ENCODE measurements around the gene PRRG1.
"Not testable (repeated sequence)": the region's sequence is repeated elsewhere in the genome, so short reads cannot be mapped to it uniquely, and the experiment has no call there.

The PRRG1 gene

DNA sequence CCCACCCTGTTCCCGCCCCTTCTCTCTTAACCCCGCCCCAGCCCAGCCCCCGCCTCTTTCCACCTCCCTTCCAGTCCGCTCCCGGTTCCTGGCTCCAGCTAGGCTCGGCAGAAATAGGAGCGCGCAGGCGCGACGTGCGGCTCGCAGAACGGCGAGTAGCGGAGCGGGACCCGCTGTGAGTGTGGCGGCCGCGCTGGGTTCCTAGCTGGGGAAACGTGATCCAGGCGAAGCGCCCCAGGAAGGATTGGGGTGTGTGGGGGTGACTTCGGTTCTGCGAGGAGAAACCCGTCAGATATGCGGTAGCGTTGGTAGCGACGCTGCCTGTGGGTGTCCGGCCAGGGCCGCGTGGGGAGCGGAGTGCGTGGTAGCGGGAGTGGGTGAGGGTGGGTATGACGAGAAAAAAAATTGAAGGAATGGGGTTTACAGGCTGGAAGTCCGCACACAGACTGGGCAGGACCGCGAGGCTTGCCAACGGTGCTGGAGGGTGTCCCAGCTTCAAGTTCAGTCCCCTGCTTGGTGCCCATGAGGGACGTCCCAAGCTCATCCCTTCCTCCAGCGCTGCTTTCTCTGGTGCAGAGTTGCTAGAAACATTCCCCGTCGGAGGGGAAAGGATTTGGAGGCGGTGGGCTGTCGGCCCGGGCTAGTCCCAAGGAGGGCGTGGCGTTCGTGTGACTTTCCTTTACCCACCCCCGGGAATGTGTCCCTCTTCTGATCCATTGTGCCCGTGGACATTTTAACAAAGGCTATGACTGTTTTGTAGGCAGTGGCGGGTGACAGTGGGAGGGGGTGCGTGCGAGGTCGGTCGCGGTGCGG is at the start of gene PRRG1:
TSS of gene PRRG1 (plus strand) at position 144 of the 813 bp plus-strand sequence. CDS start 56,886 bp downstream, outside the sequence.
- peak within 1 kb of the TSS; percentile 19 for H3K4me3 Mint-ChIP-seq
- peaks cover 1% of the 10 kb centered on the region for H3K36me3 Mint-ChIP-seq (ENCODE audit: insufficient read depth)
- no peak within 1 kb of the TSS for H3K27ac Mint-ChIP-seq (ENCODE audit: low read depth)
- peaks cover 8% of the 10 kb centered on the region for H3K9me3 Mint-ChIP-seq
- no peak for ATAC-seq (replicated peaks; ENCODE audit: extremely low read depth, poor library complexity, severe bottlenecking)
- peaks cover 32% of the 10 kb centered on the region for H3K27me3 Mint-ChIP-seq
- no peak for DNase-seq (ENCODE audit: low spot score in 2 of 2)
- no peaks in the 10 kb centered on the region for H3K4me1 Mint-ChIP-seq

- H3K36me3 Mint-ChIP-seq (ENCODE audit: insufficient read depth): no peaks in the 10 kb centered on the region
- H3K4me1 Mint-ChIP-seq: no peaks in the 10 kb centered on the region
- H3K27ac Mint-ChIP-seq (ENCODE audit: low read depth): no peak overlapping the region
- H3K27me3 Mint-ChIP-seq: no peaks in the 10 kb centered on the region
- DNase-seq (ENCODE audit: low spot score in 2 of 2) (no peak), ATAC-seq (replicated peaks; ENCODE audit: extremely low read depth, poor library complexity, severe bottlenecking) (no peak)
- H3K9me3 Mint-ChIP-seq: peaks cover 12% of the 10 kb centered on the region
- H3K4me3 Mint-ChIP-seq: no peak overlapping the region
These were observed 46.6 kb upstream of the PRRG1 start for GRCh38 chrX:37302569-37302968.

- H3K27ac Mint-ChIP-seq (ENCODE audit: low read depth); H3K4me1 Mint-ChIP-seq; H3K27me3 Mint-ChIP-seq; H3K4me3 Mint-ChIP-seq; DNase-seq (ENCODE audit: low spot score in 2 of 2); ATAC-seq (replicated peaks; ENCODE audit: extremely low read depth, poor library complexity, severe bottlenecking); H3K9me3 Mint-ChIP-seq; H3K36me3 Mint-ChIP-seq (ENCODE audit: insufficient read depth): not testable (repeated sequence)
These were observed 43.9 kb upstream of the PRRG1 start for GRCh38 chrX:37305238-37305637.

GRCh38 chrX:37314531-37314930 is 34.6 kb upstream of the PRRG1 start:
- H3K4me1 Mint-ChIP-seq: no peaks in the 10 kb centered on the region
- H3K9me3 Mint-ChIP-seq: no peaks in the 10 kb centered on the region
- H3K36me3 Mint-ChIP-seq (ENCODE audit: insufficient read depth): no peaks in the 10 kb centered on the region
- H3K4me3 Mint-ChIP-seq: no peak overlapping the region
- H3K27ac Mint-ChIP-seq (ENCODE audit: low read depth): no peak overlapping the region
- H3K27me3 Mint-ChIP-seq: no peaks in the 10 kb centered on the region
- ATAC-seq (replicated peaks; ENCODE audit: extremely low read depth, poor library complexity, severe bottlenecking) (no peak), DNase-seq (ENCODE audit: low spot score in 2 of 2) (no peak)

- ATAC-seq (replicated peaks; ENCODE audit: extremely low read depth, poor library complexity, severe bottlenecking) (no peak), DNase-seq (ENCODE audit: low spot score in 2 of 2) (no peak)
- Mint-ChIP-seq H3K4me1 (no peaks in the 10 kb centered on the region), H3K9me3 (no peaks in the 10 kb centered on the region), H3K27ac (ENCODE audit: low read depth) (no peak overlapping the region), H3K36me3 (ENCODE audit: insufficient read depth) (no peaks in the 10 kb centered on the region), H3K27me3 (no peaks in the 10 kb centered on the region), H3K4me3 (no peak overlapping the region)
These were observed 33.5 kb upstream of the PRRG1 start for GRCh38 chrX:37315511-37316248.

- Mint-ChIP-seq H3K4me3 (no peak overlapping the region), H3K4me1 (no peaks in the 10 kb centered on the region), H3K36me3 (ENCODE audit: insufficient read depth) (no peaks in the 10 kb centered on the region), H3K9me3 (no peaks in the 10 kb centered on the region), H3K27me3 (no peaks in the 10 kb centered on the region), H3K27ac (ENCODE audit: low read depth) (no peak overlapping the region)
- no peak for ATAC-seq (replicated peaks; ENCODE audit: extremely low read depth, poor library complexity, severe bottlenecking)
- no peak for DNase-seq (ENCODE audit: low spot score in 2 of 2)
These were observed 28.5 kb upstream of the PRRG1 start for GRCh38 chrX:37320541-37321203.

DNA sequence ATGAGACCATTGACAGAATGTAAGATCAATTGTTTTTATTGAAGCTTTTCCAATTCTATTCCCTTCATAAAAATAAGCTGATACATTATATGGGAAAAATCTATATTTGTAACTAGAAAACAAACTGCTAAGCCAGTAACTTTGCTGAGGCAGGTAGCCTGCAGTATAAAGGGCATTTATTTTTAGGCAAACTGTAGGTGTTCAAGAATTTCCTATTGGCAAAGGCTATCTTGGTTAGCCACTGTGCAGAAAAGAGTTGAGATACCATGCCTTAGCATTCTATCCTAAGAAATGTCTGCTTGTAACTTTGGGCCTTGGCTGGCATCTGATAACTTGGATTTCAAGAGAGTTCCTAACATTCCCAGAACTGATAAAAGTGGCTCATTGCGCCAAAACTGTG is 18.5 kb upstream of the PRRG1 start:
- H3K27ac Mint-ChIP-seq (ENCODE audit: low read depth): no peak overlapping the region
- H3K27me3 Mint-ChIP-seq: no peaks in the 10 kb centered on the region
- H3K36me3 Mint-ChIP-seq (ENCODE audit: insufficient read depth): no peaks in the 10 kb centered on the region
- ATAC-seq (replicated peaks; ENCODE audit: extremely low read depth, poor library complexity, severe bottlenecking) (no peak), DNase-seq (ENCODE audit: low spot score in 2 of 2) (no peak)
- no peak overlapping the region for H3K4me3 Mint-ChIP-seq
- H3K4me1 Mint-ChIP-seq: no peaks in the 10 kb centered on the region
- no peaks in the 10 kb centered on the region for H3K9me3 Mint-ChIP-seq

GRCh38 chrX:37331546-37331945 is 17.6 kb upstream of the PRRG1 start:
- Mint-ChIP-seq H3K4me1 (no peaks in the 10 kb centered on the region), H3K9me3 (no peaks in the 10 kb centered on the region)
- ATAC-seq (replicated peaks; ENCODE audit: extremely low read depth, poor library complexity, severe bottlenecking): no peak

GRCh38 chrX:37332055-37332454 is 17.1 kb upstream of the PRRG1 start:
- no peak for DNase-seq (ENCODE audit: low spot score in 2 of 2)
- Mint-ChIP-seq H3K4me1 (no peaks in the 10 kb centered on the region), H3K4me3 (no peak overlapping the region), H3K9me3 (no peaks in the 10 kb centered on the region), H3K27me3 (no peaks in the 10 kb centered on the region), H3K27ac (ENCODE audit: low read depth) (no peak overlapping the region), H3K36me3 (ENCODE audit: insufficient read depth) (no peaks in the 10 kb centered on the region)
- no peak for ATAC-seq (replicated peaks; ENCODE audit: extremely low read depth, poor library complexity, severe bottlenecking)

More at GRCh38 chrX:37331546-37331945, 17.6 kb upstream of the PRRG1 start:
- no peak overlapping the region for H3K27ac Mint-ChIP-seq (ENCODE audit: low read depth)
- DNase-seq (ENCODE audit: low spot score in 2 of 2): no peak
- no peak overlapping the region for H3K4me3 Mint-ChIP-seq
- no peaks in the 10 kb centered on the region for H3K36me3 Mint-ChIP-seq (ENCODE audit: insufficient read depth)
- H3K27me3 Mint-ChIP-seq: no peaks in the 10 kb centered on the region

- Mint-ChIP-seq H3K27ac (ENCODE audit: low read depth) (no peak overlapping the region), H3K36me3 (ENCODE audit: insufficient read depth) (no peaks in the 10 kb centered on the region), H3K27me3 (no peaks in the 10 kb centered on the region), H3K9me3 (no peaks in the 10 kb centered on the region), H3K4me1 (no peaks in the 10 kb centered on the region), H3K4me3 (no peak overlapping the region)
- ATAC-seq (replicated peaks; ENCODE audit: extremely low read depth, poor library complexity, severe bottlenecking) (no peak), DNase-seq (ENCODE audit: low spot score in 2 of 2) (no peak)
These were observed 16.0 kb upstream of the PRRG1 start for GRCh38 chrX:37332987-37333658.

- no peaks in the 10 kb centered on the region for H3K4me1 Mint-ChIP-seq
- H3K27ac Mint-ChIP-seq (ENCODE audit: low read depth): no peak overlapping the region
- DNase-seq (ENCODE audit: low spot score in 2 of 2) (no peak), ATAC-seq (replicated peaks; ENCODE audit: extremely low read depth, poor library complexity, severe bottlenecking) (no peak)
- H3K4me3 Mint-ChIP-seq: no peak overlapping the region
- peaks cover 1% of the 10 kb centered on the region for H3K36me3 Mint-ChIP-seq (ENCODE audit: insufficient read depth)
- peaks cover 8% of the 10 kb centered on the region for H3K9me3 Mint-ChIP-seq
- H3K27me3 Mint-ChIP-seq: peaks cover 32% of the 10 kb centered on the region
These were observed 1.7 kb upstream of the PRRG1 start for GRCh38 chrX:37347420-37347819.

- peaks cover 8% of the 10 kb centered on the region for H3K9me3 Mint-ChIP-seq
- DNase-seq (ENCODE audit: low spot score in 2 of 2) (no peak), ATAC-seq (replicated peaks; ENCODE audit: extremely low read depth, poor library complexity, severe bottlenecking) (no peak)
- H3K4me1 Mint-ChIP-seq: no peaks in the 10 kb centered on the region
- H3K27ac Mint-ChIP-seq (ENCODE audit: low read depth): no peak overlapping the region
- H3K36me3 Mint-ChIP-seq (ENCODE audit: insufficient read depth): peaks cover 1% of the 10 kb centered on the region
- H3K27me3 Mint-ChIP-seq: peaks cover 32% of the 10 kb centered on the region
- H3K4me3 Mint-ChIP-seq: peak overlapping the region; percentile 19
These were observed 763 bp upstream of the PRRG1 start for GRCh38 chrX:37348231-37348970.
